ENCODE data around the gene CDC42BPA. TPM values are rescaled to one million over a fixed set of nuclear protein-coding genes. Genes with fewer than 3 reads are reported as not detected.

The CDC42BPA gene
- total RNA-seq, 1 donor from 2014 or later = 95.7 TPM

- Mint-ChIP-seq H3K36me3 (ENCODE audit: unreplicated experiment) (peaks cover 10% of the 10 kb centered on the region), H3K27me3 (ENCODE audit: unreplicated experiment) (no peaks in the 10 kb centered on the region), H3K4me1 (ENCODE audit: unreplicated experiment) (peaks cover 40% of the 10 kb centered on the region), H3K4me3 (ENCODE audit: unreplicated experiment) (peak overlapping the region; percentile 36), H3K9me3 (ENCODE audit: unreplicated experiment) (no peaks in the 10 kb centered on the region), H3K27ac (ENCODE audit: unreplicated experiment) (peak overlapping the region; percentile 80)
- no peak for DNase-seq (ENCODE audit: extremely low spot score, unreplicated experiment)
- TF ChIP-seq CTCF (IDR thresholded peaks at IDR 0.05) = no peak
Observed at GRCh38 chr1:227312361-227313025, 5.8 kb downstream of the CDC42BPA start.

- Mint-ChIP-seq H3K9me3 (ENCODE audit: unreplicated experiment) (no peaks in the 10 kb centered on the region), H3K4me3 (ENCODE audit: unreplicated experiment) (peak overlapping the region; percentile 12), H3K4me1 (ENCODE audit: unreplicated experiment) (peaks cover 45% of the 10 kb centered on the region), H3K36me3 (ENCODE audit: unreplicated experiment) (peaks cover 15% of the 10 kb centered on the region), H3K27me3 (ENCODE audit: unreplicated experiment) (no peaks in the 10 kb centered on the region), H3K27ac (ENCODE audit: unreplicated experiment) (peak overlapping the region; percentile 56)
- no peak for TF ChIP-seq CTCF (IDR thresholded peaks at IDR 0.05)
- DNase-seq (ENCODE audit: extremely low spot score, unreplicated experiment) = no peak
Observed at GRCh38 chr1:227311389-227312001, 6.8 kb downstream of the CDC42BPA start.

- DNase-seq (ENCODE audit: extremely low spot score, unreplicated experiment) = no peak
- Mint-ChIP-seq H3K9me3 (ENCODE audit: unreplicated experiment) (no peaks in the 10 kb centered on the region), H3K36me3 (ENCODE audit: unreplicated experiment) (peaks cover 32% of the 10 kb centered on the region), H3K4me1 (ENCODE audit: unreplicated experiment) (peaks cover 57% of the 10 kb centered on the region), H3K4me3 (ENCODE audit: unreplicated experiment) (no peak overlapping the region), H3K27ac (ENCODE audit: unreplicated experiment) (peak overlapping the region; percentile 37), H3K27me3 (ENCODE audit: unreplicated experiment) (no peaks in the 10 kb centered on the region)
- no peak for TF ChIP-seq CTCF (IDR thresholded peaks at IDR 0.05)
Observed at GRCh38 chr1:227308367-227309336, 9.6 kb downstream of the CDC42BPA start.

GRCh38 chr1:227306689-227307088 lies 11.6 kb downstream of the CDC42BPA start:
- H3K9me3 Mint-ChIP-seq (ENCODE audit: unreplicated experiment) = no peaks in the 10 kb centered on the region
- H3K27me3 Mint-ChIP-seq (ENCODE audit: unreplicated experiment) = no peaks in the 10 kb centered on the region
- DNase-seq (ENCODE audit: extremely low spot score, unreplicated experiment) = no peak
- no peak overlapping the region for H3K27ac Mint-ChIP-seq (ENCODE audit: unreplicated experiment)
- H3K36me3 Mint-ChIP-seq (ENCODE audit: unreplicated experiment) = peaks cover 35% of the 10 kb centered on the region
- H3K4me1 Mint-ChIP-seq (ENCODE audit: unreplicated experiment) = peaks cover 61% of the 10 kb centered on the region
- H3K4me3 Mint-ChIP-seq (ENCODE audit: unreplicated experiment) = no peak overlapping the region
- TF ChIP-seq CTCF (IDR thresholded peaks at IDR 0.05) = no peak

All from osteocyte (in vitro differentiated cells).